ENCODE measurements around the gene ADPRHL1. TPM values are rescaled to one million over a fixed set of nuclear protein-coding genes. Genes with fewer than 3 reads are reported as not detected.
"Not testable (repeated sequence)": the region's sequence is repeated elsewhere in the genome, so short reads cannot be mapped to it uniquely, and the experiment has no call there.

ADPRHL1 gene
- total and polyA plus RNA-seq, 7 donors, result 1.2 to 7.8 (median 4.2) TPM

- Histone ChIP-seq H3K4me3 (no peak overlapping the region), H3K27ac (no peak overlapping the region), H3K4me1 (no peaks in the 10 kb centered on the region), H3K36me3 (no peaks in the 10 kb centered on the region), H3K9me3 (peaks cover 0 to 9% (median 0%) of the 10 kb centered on the region in 4 donors), H3K27me3 (peaks cover 0 to 11% (median 0%) of the 10 kb centered on the region in 3 donors)
- 92 to 94% methylated on average over 10 of the region's 10 CpGs for WGBS, 2 donors
- TF ChIP-seq POLR2A (IDR thresholded peaks at IDR 0.05), result no peak
- TF ChIP-seq POLR2AphosphoS5 (IDR thresholded peaks at IDR 0.05), result no peak
- no peak for TF ChIP-seq CTCF (IDR thresholded peaks at IDR 0.05)
- TF ChIP-seq EP300 (IDR thresholded peaks at IDR 0.05), result no peak
- DNase-seq, result peak; percentile 21
- intact Hi-C loops (cut with DNase I), result no loop called here
Observed at GRCh38 chr13:113378825-113379224, 74.5 kb downstream of the ADPRHL1 start.

GRCh38 chr13:113374511-113375175 is 78.6 kb downstream of the ADPRHL1 start:
- Histone ChIP-seq H3K27ac (no peak overlapping the region), H3K4me1 (no peaks in the 10 kb centered on the region), H3K36me3 (no peaks in the 10 kb centered on the region), H3K9me3 (no peaks in the 10 kb centered on the region), H3K4me3 (no peak overlapping the region), H3K27me3 (peaks cover 0 to 5% (median 0%) of the 10 kb centered on the region in 3 donors)
- 74 to 81% methylated on average over 8 of the region's 8 CpGs for whole genome bisulfite sequencing, 2 donors
- DNase-seq, result peak; percentile 50
- intact Hi-C loops (cut with DNase I), result no loop called here
- TF ChIP-seq POLR2AphosphoS5 (IDR thresholded peaks at IDR 0.05), result no peak
- no peak for TF ChIP-seq CTCF (IDR thresholded peaks at IDR 0.05)
- no peak for TF ChIP-seq EP300 (IDR thresholded peaks at IDR 0.05)
- no peak for TF ChIP-seq POLR2A (IDR thresholded peaks at IDR 0.05)

- no peak overlapping the region for H3K4me3 ChIP-seq
- TF ChIP-seq POLR2A (IDR thresholded peaks at IDR 0.05) (no peak), POLR2AphosphoS5 (IDR thresholded peaks at IDR 0.05) (no peak), EP300 (IDR thresholded peaks at IDR 0.05) (no peak), CTCF (IDR thresholded peaks at IDR 0.05) (no peak)
- intact Hi-C loops (cut with DNase I), result no loop called here
- H3K27me3 ChIP-seq, result peaks cover 0 to 5% (median 0%) of the 10 kb centered on the region in 3 donors
- no peaks in the 10 kb centered on the region for H3K9me3 ChIP-seq
- WGBS, 2 donors, result 87% methylated on average over 20 of the region's 20 CpGs
- H3K4me1 ChIP-seq, result no peaks in the 10 kb centered on the region
- H3K36me3 ChIP-seq, result no peaks in the 10 kb centered on the region
- peak; percentile 57 for DNase-seq
- no peak overlapping the region for H3K27ac ChIP-seq
Observed at GRCh38 chr13:113373811-113374485, 79.3 kb downstream of the ADPRHL1 start.

GRCh38 chr13:113371701-113372100 is 81.6 kb downstream of the ADPRHL1 start:
- intact Hi-C loops (cut with DNase I); H3K27ac ChIP-seq; H3K36me3 ChIP-seq; H3K4me3 ChIP-seq; H3K9me3 ChIP-seq; H3K27me3 ChIP-seq; H3K4me1 ChIP-seq: not testable (repeated sequence)
- WGBS, 2 donors, result 69 to 90% methylated on average over 3 of the region's 3 CpGs
- peak; percentile 61 for DNase-seq

- WGBS, 2 donors, result 80 to 82% methylated on average over 13 of the region's 13 CpGs
- peak; percentile 37 for DNase-seq
- no peak overlapping the region for H3K27ac ChIP-seq
- TF ChIP-seq EP300 (IDR thresholded peaks at IDR 0.05), result no peak
- TF ChIP-seq POLR2AphosphoS5 (IDR thresholded peaks at IDR 0.05), result no peak
- TF ChIP-seq POLR2A (IDR thresholded peaks at IDR 0.05), result no peak
- no peak for TF ChIP-seq CTCF (IDR thresholded peaks at IDR 0.05)
- H3K27me3 ChIP-seq, result no peaks in the 10 kb centered on the region
- intact Hi-C loops (cut with DNase I), result no loop called here
- no peak overlapping the region for H3K4me3 ChIP-seq
- no peaks in the 10 kb centered on the region for H3K36me3 ChIP-seq
- no peaks in the 10 kb centered on the region for H3K4me1 ChIP-seq
- no peaks in the 10 kb centered on the region for H3K9me3 ChIP-seq
Observed at GRCh38 chr13:113371061-113371460, 82.2 kb downstream of the ADPRHL1 start.

Measured in sigmoid colon (tissue), 7 donors.